H9 (cell line): ENCODE data around the gene JRKL. TPM values are rescaled to one million over a fixed set of nuclear protein-coding genes. Genes with fewer than 3 reads are reported as not detected.

ENCODE experiments used
- DNase-seq: peaks from one replicate; pipeline ENCODE4 v3.0.0-alpha.2; 2017
- H2AFZ ChIP-seq: one replicate; pipeline ENCODE4 v1.6.1; 2013; ENCODE audit warnings: mild to moderate bottlenecking, low read length, control low read depth, moderate library complexity
- H2AK5ac ChIP-seq: 2 replicates; pipeline ENCODE4 v1.6.1; 2013; ENCODE audit warnings: low read length, control low read depth, mixed read lengths; ENCODE audit not compliant: insufficient read length
- H2BK120ac ChIP-seq: one replicate; pipeline ENCODE4 v1.6.1; 2013; ENCODE audit warnings: low read depth, mild to moderate bottlenecking, low read length, control low read depth, inconsistent platforms; ENCODE audit not compliant: poor library complexity, severe bottlenecking
- H2BK12ac ChIP-seq: 2 replicates; pipeline ENCODE4 v1.6.1; 2013; ENCODE audit warnings: low read length, control low read depth, mixed read lengths, low read depth; ENCODE audit not compliant: insufficient read length
- H2BK15ac ChIP-seq: 2 replicates; pipeline ENCODE4 v1.6.1; 2013; ENCODE audit warnings: low read depth, low read length, control low read depth
- H2BK20ac ChIP-seq: one replicate; pipeline ENCODE4 v1.6.1; 2013; ENCODE audit warnings: low read depth, mild to moderate bottlenecking, low read length, control low read depth, inconsistent platforms; ENCODE audit not compliant: poor library complexity, severe bottlenecking
- H2BK5ac ChIP-seq: 2 replicates; pipeline ENCODE4 v1.6.1; 2013; ENCODE audit warnings: low read length, control low read depth, mixed read lengths; ENCODE audit not compliant: insufficient read length
- H3K14ac ChIP-seq: 2 replicates; pipeline ENCODE4 v1.6.1; 2013; ENCODE audit warnings: low read length, control low read depth; ENCODE audit not compliant: insufficient read depth
- H3K18ac ChIP-seq: 2 replicates; pipeline ENCODE4 v1.6.1; 2013; ENCODE audit warnings: low read depth, mild to moderate bottlenecking, mixed read lengths, low read length, control low read depth; ENCODE audit not compliant: insufficient read length
- H3K23ac ChIP-seq: 2 replicates; pipeline ENCODE4 v1.6.1; 2013; ENCODE audit warnings: low read length, control low read depth, mixed read lengths, low read depth; ENCODE audit not compliant: insufficient read length
- H3K23me2 ChIP-seq: 2 replicates; pipeline ENCODE4 v1.6.1; 2013; ENCODE audit warnings: low read depth, mild to moderate bottlenecking, mixed read lengths, low read length, control low read depth; ENCODE audit not compliant: insufficient read length, poor library complexity, severe bottlenecking
- H3K27ac ChIP-seq: 2 replicates; pipeline ENCODE4 v1.5.1; 2013; ENCODE audit warnings: low read length, control low read depth, mixed read lengths, low read depth; ENCODE audit not compliant: insufficient read length
- H3K27me3 ChIP-seq: 2 replicates; pipeline ENCODE4 v1.6.1; 2013; ENCODE audit warnings: low read length, control low read depth, inconsistent platforms; ENCODE audit not compliant: insufficient read depth
- H3K4ac ChIP-seq: 2 replicates; pipeline ENCODE4 v1.6.1; 2013; ENCODE audit warnings: low read depth, mild to moderate bottlenecking, control low read depth, inconsistent platforms, low read length, moderate library complexity
- H3K4me1 ChIP-seq: 2 replicates; pipeline ENCODE4 v1.6.1; 2013; ENCODE audit warnings: low read length, control low read depth, inconsistent platforms; ENCODE audit not compliant: insufficient read depth
- H3K4me2 ChIP-seq: 2 replicates; pipeline ENCODE4 v1.6.1; 2013; ENCODE audit warnings: low read length, control low read depth, mixed read lengths; ENCODE audit not compliant: insufficient read length, insufficient read depth
- H3K56ac ChIP-seq: 2 replicates; pipeline ENCODE4 v1.6.1; 2013; ENCODE audit warnings: low read depth, mild to moderate bottlenecking, mixed read lengths, low read length, control low read depth; ENCODE audit not compliant: insufficient read length
- H3K79me1 ChIP-seq: 2 replicates; pipeline ENCODE4 v1.6.1; 2013; ENCODE audit warnings: low read depth, mild to moderate bottlenecking, moderate library complexity, low read length, control low read depth, inconsistent platforms; ENCODE audit not compliant: insufficient read depth, poor library complexity, severe bottlenecking
- H3K79me2 ChIP-seq: 2 replicates; pipeline ENCODE4 v1.6.1; 2013; ENCODE audit warnings: low read length, control low read depth, inconsistent platforms; ENCODE audit not compliant: insufficient read depth
- H3K9ac ChIP-seq: 2 replicates; pipeline ENCODE4 v1.6.1; 2013; ENCODE audit warnings: low read length, control low read depth, mixed read lengths; ENCODE audit not compliant: insufficient read length; ENCODE audit errors: extremely low read depth
- H3K9me3 ChIP-seq: one replicate; pipeline ENCODE4 v1.6.1; 2013; ENCODE audit warnings: low read depth, low read length, inconsistent platforms; ENCODE audit not compliant: control insufficient read depth
- H3T11ph ChIP-seq: one replicate; pipeline ENCODE4 v1.6.1; 2013; ENCODE audit warnings: mild to moderate bottlenecking, low read length, control low read depth, inconsistent platforms
- H4K20me1 ChIP-seq: one replicate; pipeline ENCODE4 v1.6.1; 2013; ENCODE audit not compliant: control insufficient read depth, insufficient read length, insufficient read depth
- H4K5ac ChIP-seq: 2 replicates; pipeline ENCODE4 v1.6.1; 2013; ENCODE audit warnings: low read depth, mild to moderate bottlenecking, mixed read lengths, low read length, control low read depth; ENCODE audit not compliant: insufficient read length
- H4K8ac ChIP-seq: replicated peaks from 2 replicates; pipeline ENCODE4 v1.6.1; 2013; ENCODE audit warnings: low read length, control low read depth, mixed read lengths, low read depth; ENCODE audit not compliant: insufficient read length
- H4K91ac ChIP-seq: 2 replicates; pipeline ENCODE4 v1.6.1; 2013; ENCODE audit warnings: low read depth, mild to moderate bottlenecking, moderate library complexity, mixed read lengths, low read length, control low read depth; ENCODE audit not compliant: insufficient read length
- H3K27ac Mint-ChIP-seq, 3 experiments: 2 replicates in 2 of 3; 3 replicates in 1 of 3; pipeline ENCODE4 v1.8.0; 2020 to 2021; ENCODE audit warnings: mixed read lengths in 3 of 3, mild to moderate bottlenecking in 1 of 3, moderate library complexity in 1 of 3
- H3K27me3 Mint-ChIP-seq: 2 replicates; pipeline ENCODE4 v1.8.0; 2021; ENCODE audit warnings: low read depth, mild to moderate bottlenecking, moderate library complexity, mixed read lengths
- H3K36me3 Mint-ChIP-seq, 3 experiments: 2 replicates in 2 of 3; 3 replicates in 1 of 3; pipeline ENCODE4 v1.8.0; 2020 to 2021; ENCODE audit warnings: low read depth in 3 of 3, mixed read lengths in 3 of 3; ENCODE audit not compliant: insufficient read depth in 1 of 3
- H3K4me1 Mint-ChIP-seq, 2 experiments: 2 replicates each; pipeline ENCODE4 v1.8.0; 2020; ENCODE audit warnings: mixed read lengths in 2 of 2
- H3K4me3 Mint-ChIP-seq, 2 experiments: 2 replicates in 1 of 2; 3 replicates in 1 of 2; pipeline ENCODE4 v1.8.0; 2020 to 2021; ENCODE audit warnings: mild to moderate bottlenecking in 2 of 2, mixed read lengths in 2 of 2, moderate library complexity in 1 of 2
- H3K9me3 Mint-ChIP-seq, 2 experiments: 2 replicates in 1 of 2; 3 replicates in 1 of 2; pipeline ENCODE4 v1.8.0; 2020; ENCODE audit warnings: mild to moderate bottlenecking in 2 of 2, mixed read lengths in 2 of 2, moderate library complexity in 1 of 2
- total RNA-seq: library from RNA; stranded (reverse); gene quantifications from 2 replicates; pipeline ENCODE4 v1.2.1, GENCODE V29; 2021
- TF ChIP-seq, protein P1 (sequence below): fragments of 200-600 bp; sonication (generic); conservative IDR thresholded peaks from 3 replicates; pipeline ENCODE4 v1.8.0; 2021; ENCODE audit warnings: antibody characterized with exemption, mild to moderate bottlenecking

The JRKL gene
- total RNA-seq, 1 experiment from 2014 or later = 3.6 TPM

- H4K8ac ChIP-seq = no peak overlapping the region
- no peak overlapping the region for H3K9ac ChIP-seq
- no peak overlapping the region for H3K27ac Mint-ChIP-seq
- H2BK5ac ChIP-seq = no peak overlapping the region
- no peak overlapping the region for H3K18ac ChIP-seq
- no peak overlapping the region for H2BK15ac ChIP-seq
- H3K23ac ChIP-seq = no peak overlapping the region
- no peak overlapping the region for H3K4ac ChIP-seq
- no peak overlapping the region for H4K5ac ChIP-seq
- H4K91ac ChIP-seq = no peak overlapping the region
- no peaks in the 10 kb centered on the region for H4K20me1 ChIP-seq
- no peaks in the 10 kb centered on the region for H3K9me3 ChIP-seq
- DNase-seq = no peak
- H3K9me3 Mint-ChIP-seq = peaks cover 6 to 7% of the 10 kb centered on the region in 2 experiments; a peak in 4 of 5 replicates
- H3K27ac ChIP-seq = no peak overlapping the region
- peaks cover 0 to 10% (median 5%) of the 10 kb centered on the region in 3 experiments; a peak in 4 of 7 replicates for H3K36me3 Mint-ChIP-seq
- H2BK20ac ChIP-seq = no peak overlapping the region
- no peaks in the 10 kb centered on the region for H3K4me1 ChIP-seq
- no peak overlapping the region for H2BK120ac ChIP-seq
- no peaks in the 10 kb centered on the region; the same call in 1 of the 2 replicates for H3K27me3 Mint-ChIP-seq
- no peaks in the 10 kb centered on the region for H3K79me2 ChIP-seq
- no peaks in the 10 kb centered on the region for H3K27me3 ChIP-seq
- no peak overlapping the region for H2BK12ac ChIP-seq
- no peak overlapping the region for H2AK5ac ChIP-seq
- H2AFZ ChIP-seq = no peak overlapping the region
- TF ChIP-seq, protein P1, sequence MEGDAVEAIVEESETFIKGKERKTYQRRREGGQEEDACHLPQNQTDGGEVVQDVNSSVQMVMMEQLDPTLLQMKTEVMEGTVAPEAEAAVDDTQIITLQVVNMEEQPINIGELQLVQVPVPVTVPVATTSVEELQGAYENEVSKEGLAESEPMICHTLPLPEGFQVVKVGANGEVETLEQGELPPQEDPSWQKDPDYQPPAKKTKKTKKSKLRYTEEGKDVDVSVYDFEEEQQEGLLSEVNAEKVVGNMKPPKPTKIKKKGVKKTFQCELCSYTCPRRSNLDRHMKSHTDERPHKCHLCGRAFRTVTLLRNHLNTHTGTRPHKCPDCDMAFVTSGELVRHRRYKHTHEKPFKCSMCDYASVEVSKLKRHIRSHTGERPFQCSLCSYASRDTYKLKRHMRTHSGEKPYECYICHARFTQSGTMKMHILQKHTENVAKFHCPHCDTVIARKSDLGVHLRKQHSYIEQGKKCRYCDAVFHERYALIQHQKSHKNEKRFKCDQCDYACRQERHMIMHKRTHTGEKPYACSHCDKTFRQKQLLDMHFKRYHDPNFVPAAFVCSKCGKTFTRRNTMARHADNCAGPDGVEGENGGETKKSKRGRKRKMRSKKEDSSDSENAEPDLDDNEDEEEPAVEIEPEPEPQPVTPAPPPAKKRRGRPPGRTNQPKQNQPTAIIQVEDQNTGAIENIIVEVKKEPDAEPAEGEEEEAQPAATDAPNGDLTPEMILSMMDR = no peak
- no peaks in the 10 kb centered on the region for H3K79me1 ChIP-seq
- no peak overlapping the region for H3K4me2 ChIP-seq
- H3K14ac ChIP-seq = no peak overlapping the region
- H3K23me2 ChIP-seq = no peaks in the 10 kb centered on the region
- no peak overlapping the region for H3K56ac ChIP-seq
- H3K4me3 Mint-ChIP-seq = no peak overlapping the region
- H3K4me1 Mint-ChIP-seq = peaks cover 0 to 2% of the 10 kb centered on the region in 2 experiments; a peak in 1 of 4 replicates
- H3T11ph ChIP-seq = no peak overlapping the region
Measured at GRCh38 chr11:96413408-96413807, 23.6 kb downstream of the JRKL start.
